ENCODE data around the gene NAA20.

Gene NAA20, protein sequence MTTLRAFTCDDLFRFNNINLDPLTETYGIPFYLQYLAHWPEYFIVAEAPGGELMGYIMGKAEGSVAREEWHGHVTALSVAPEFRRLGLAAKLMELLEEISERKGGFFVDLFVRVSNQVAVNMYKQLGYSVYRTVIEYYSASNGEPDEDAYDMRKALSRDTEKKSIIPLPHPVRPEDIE

GRCh38 chr20:20017001-20017843 is at the start of gene NAA20:
TSS of gene NAA20 (plus strand) at chr20:20017362. CDS start at chr20:20017397, 35 bp downstream.
- peak; percentile 69 for TF ChIP-seq CTCF (IDR thresholded peaks at IDR 0.05)

DNA sequence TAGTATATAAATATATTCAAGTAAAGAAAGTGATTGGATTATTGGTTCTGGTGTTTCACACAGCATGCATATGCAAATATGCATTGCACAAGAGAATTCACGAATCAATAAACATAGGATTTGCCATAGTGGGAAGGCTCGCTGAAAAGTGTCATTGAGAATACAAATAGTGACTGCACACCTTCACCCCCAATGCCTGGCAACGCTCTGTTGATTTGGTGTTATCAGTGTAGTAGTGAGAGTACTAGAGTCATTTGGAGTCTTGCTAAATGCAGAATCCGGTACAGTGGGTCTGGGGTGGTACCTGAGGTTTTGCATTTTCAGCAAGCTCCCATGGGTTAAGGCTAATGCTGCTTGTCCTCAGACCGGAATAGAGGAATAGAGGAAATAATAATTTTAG is 49.7 kb upstream of the NAA20 start:
- TF ChIP-seq CTCF (IDR thresholded peaks at IDR 0.05), result no peak

- no peak for TF ChIP-seq CTCF (IDR thresholded peaks at IDR 0.05)
Measured at GRCh38 chr20:19968028-19968427, 49.1 kb upstream of the NAA20 start.

GRCh38 chr20:19968466-19969073 is 48.6 kb upstream of the NAA20 start:
- TF ChIP-seq CTCF (IDR thresholded peaks at IDR 0.05), result no peak

DNA sequence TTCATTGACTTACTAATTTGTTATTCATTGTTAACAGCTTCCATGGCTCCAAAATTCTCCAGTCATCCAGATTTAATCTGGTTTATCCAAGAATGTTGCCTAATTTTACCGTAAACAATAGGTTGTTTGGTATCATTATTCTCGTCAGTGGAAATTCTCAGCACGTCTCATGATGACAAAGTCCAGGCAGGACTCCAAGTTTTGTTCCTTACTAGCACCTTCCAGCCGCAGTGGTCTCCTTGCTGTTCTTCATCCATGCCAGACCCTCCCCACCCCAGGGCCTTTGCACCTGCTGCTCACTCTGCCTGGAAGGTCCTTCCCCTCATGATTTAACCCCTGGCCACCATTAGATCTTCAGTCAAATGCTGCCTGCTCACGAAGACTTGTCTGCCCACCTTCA is 48.1 kb upstream of the NAA20 start:
- TF ChIP-seq CTCF (IDR thresholded peaks at IDR 0.05), result no peak

DNA sequence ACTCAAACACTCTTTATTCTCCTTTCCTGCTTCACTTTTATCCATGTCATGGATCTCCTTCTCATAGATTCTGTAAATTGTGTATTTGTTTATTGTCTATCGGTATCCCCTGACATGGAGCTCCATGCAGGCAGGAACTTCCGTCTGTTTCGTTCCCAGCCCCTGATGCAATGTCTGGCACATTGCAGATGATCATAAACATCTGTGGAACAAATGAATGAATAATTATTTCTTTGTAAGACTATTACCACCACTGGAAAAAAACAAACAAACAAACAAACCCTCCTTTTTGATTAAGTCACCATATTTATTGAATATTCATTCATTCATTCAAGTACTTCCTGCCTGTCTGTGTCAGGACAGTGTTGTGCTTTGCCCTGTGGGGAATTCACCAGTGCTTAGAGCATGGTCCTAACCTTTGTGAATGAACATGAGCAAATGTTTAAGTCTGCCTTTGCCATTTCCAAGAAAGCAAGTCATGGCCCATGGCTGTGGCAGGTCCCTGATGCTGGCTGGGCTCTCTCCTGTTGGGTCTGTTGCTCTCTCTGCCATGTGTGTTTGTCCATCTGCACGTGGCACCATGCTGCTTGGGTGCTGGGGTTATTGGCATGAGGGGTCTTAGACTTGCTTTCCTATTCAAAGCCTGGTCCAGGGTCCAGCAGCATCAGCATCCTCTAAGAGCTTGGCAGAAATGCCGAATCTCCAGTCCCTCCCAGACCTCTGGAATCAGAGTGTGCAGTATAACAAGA is 47.5 kb upstream of the NAA20 start:
- no peak for TF ChIP-seq CTCF (IDR thresholded peaks at IDR 0.05)

- TF ChIP-seq CTCF (IDR thresholded peaks at IDR 0.05), result no peak
Measured at GRCh38 chr20:19970256-19970765, 46.9 kb upstream of the NAA20 start.

All from LNCAP (cell line).